ENCODE measurements around the gene MEIOSIN. TPM values are rescaled to one million over a fixed set of nuclear protein-coding genes. Genes with fewer than 3 reads are reported as not detected.
"Not testable (repeated sequence)": the region's sequence is repeated elsewhere in the genome, so short reads cannot be mapped to it uniquely, and the experiment has no call there.

The MEIOSIN gene
- total RNA-seq, 2 donors from 2014 or later: 0.78 to 0.90 TPM

DNA sequence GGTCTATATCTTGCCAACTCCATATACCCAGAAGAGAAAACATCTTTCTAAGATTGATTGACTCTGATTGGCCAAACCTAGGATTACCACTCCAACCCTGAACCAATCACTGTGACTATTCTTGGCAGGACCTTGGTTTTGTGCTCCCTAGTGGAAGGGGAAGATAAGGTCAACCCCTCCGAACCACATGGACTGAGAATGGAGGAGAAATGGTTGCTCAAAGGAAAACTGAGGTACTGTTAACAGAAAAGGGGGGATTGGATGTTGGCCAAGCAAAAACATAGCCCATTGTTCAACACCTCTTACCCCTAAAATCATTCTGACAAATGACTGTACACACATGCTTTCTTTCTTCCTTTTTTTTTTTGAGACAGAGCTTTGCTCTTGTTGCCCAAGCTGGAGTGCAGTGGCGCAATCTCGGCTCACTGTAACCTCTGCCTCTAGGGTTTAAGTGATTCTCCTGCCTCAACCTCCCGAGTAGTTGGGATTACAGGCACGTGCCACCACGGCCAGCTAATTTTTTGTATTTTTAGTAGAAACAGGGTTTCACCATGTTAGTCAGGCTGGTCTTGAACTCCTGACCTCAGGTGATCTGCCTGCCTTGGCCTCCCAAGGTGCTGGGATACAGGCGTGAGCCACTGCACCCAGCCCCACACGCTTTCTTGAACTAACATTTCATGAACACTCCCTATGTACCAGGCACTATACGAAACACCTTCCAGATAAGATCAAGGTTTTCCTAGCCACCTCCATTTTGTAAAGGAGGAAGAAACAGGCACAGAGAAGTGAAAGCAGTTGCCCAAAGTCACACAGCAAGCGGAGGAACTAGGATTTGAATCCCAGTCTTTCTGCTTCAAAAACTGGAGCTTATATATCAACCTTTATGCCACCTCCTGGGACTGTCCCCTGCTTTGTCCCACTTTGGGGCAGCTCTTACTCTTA is 6.5 kb downstream of the MEIOSIN start:
- no peak overlapping the region for H3K4me3 ChIP-seq
- H3K27ac ChIP-seq: no peak overlapping the region
- no peaks in the 10 kb centered on the region for H3K9me3 ChIP-seq
- no peaks in the 10 kb centered on the region for H3K4me1 ChIP-seq
- H3K36me3 ChIP-seq: no peaks in the 10 kb centered on the region
- no peaks in the 10 kb centered on the region for H3K27me3 ChIP-seq
- TF ChIP-seq, protein P1, sequence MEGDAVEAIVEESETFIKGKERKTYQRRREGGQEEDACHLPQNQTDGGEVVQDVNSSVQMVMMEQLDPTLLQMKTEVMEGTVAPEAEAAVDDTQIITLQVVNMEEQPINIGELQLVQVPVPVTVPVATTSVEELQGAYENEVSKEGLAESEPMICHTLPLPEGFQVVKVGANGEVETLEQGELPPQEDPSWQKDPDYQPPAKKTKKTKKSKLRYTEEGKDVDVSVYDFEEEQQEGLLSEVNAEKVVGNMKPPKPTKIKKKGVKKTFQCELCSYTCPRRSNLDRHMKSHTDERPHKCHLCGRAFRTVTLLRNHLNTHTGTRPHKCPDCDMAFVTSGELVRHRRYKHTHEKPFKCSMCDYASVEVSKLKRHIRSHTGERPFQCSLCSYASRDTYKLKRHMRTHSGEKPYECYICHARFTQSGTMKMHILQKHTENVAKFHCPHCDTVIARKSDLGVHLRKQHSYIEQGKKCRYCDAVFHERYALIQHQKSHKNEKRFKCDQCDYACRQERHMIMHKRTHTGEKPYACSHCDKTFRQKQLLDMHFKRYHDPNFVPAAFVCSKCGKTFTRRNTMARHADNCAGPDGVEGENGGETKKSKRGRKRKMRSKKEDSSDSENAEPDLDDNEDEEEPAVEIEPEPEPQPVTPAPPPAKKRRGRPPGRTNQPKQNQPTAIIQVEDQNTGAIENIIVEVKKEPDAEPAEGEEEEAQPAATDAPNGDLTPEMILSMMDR (IDR thresholded peaks at IDR 0.05): no peak
- DNase-seq (ENCODE audit: low spot score): no peak

GRCh38 chr19:45742969-45743368 is 9.7 kb downstream of the MEIOSIN start:
- no peaks in the 10 kb centered on the region for H3K4me1 ChIP-seq
- H3K4me3 ChIP-seq: no peak overlapping the region
- no peaks in the 10 kb centered on the region for H3K27me3 ChIP-seq
- no peak overlapping the region for H3K27ac ChIP-seq
- TF ChIP-seq, protein P1 (IDR thresholded peaks at IDR 0.05): no peak
- no peaks in the 10 kb centered on the region for H3K36me3 ChIP-seq
- no peak for DNase-seq (ENCODE audit: low spot score)
- H3K9me3 ChIP-seq: no peaks in the 10 kb centered on the region

DNA sequence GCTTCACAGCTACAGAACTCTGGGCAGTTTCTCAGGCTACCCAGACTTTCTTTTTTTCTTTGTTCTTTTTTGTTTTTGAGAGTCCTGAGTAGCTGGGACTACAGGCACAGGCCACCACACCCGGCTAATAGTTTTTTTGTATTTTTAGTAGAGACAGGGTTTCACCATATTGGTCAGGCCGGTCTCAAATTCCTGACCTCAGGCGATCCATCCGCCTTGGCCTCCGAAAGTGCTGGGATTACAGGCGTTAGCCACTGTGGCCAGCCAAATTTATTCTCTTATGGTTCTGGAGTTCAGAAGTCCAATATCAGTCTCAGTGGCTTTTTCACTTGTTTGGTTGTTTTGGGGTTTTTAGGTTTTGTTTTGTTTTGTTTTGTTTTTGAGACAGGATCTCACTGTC is 12.4 kb downstream of the MEIOSIN start:
- DNase-seq (ENCODE audit: low spot score): no peak
- H3K27me3 ChIP-seq: no peaks in the 10 kb centered on the region
- TF ChIP-seq, protein P1 (IDR thresholded peaks at IDR 0.05): no peak
- no peaks in the 10 kb centered on the region for H3K4me1 ChIP-seq
- no peak overlapping the region for H3K27ac ChIP-seq
- no peaks in the 10 kb centered on the region for H3K36me3 ChIP-seq
- no peak overlapping the region for H3K4me3 ChIP-seq
- no peaks in the 10 kb centered on the region for H3K9me3 ChIP-seq

- DNase-seq (ENCODE audit: low spot score): no peak
- no peaks in the 10 kb centered on the region for H3K4me1 ChIP-seq
- H3K27ac ChIP-seq: no peak overlapping the region
- TF ChIP-seq, protein P1 (IDR thresholded peaks at IDR 0.05): no peak
- H3K36me3 ChIP-seq: no peaks in the 10 kb centered on the region
- H3K9me3 ChIP-seq: no peaks in the 10 kb centered on the region
- no peaks in the 10 kb centered on the region for H3K27me3 ChIP-seq
- no peak overlapping the region for H3K4me3 ChIP-seq
These were observed 13.6 kb downstream of the MEIOSIN start for GRCh38 chr19:45746866-45747265.

- Histone ChIP-seq H3K4me1 (no peaks in the 10 kb centered on the region), H3K36me3 (no peaks in the 10 kb centered on the region), H3K4me3 (no peak overlapping the region), H3K27ac (no peak overlapping the region), H3K9me3 (no peaks in the 10 kb centered on the region), H3K27me3 (no peaks in the 10 kb centered on the region)
- DNase-seq (ENCODE audit: low spot score): no peak
- TF ChIP-seq, protein P1 (IDR thresholded peaks at IDR 0.05): no peak
These were observed 14.3 kb downstream of the MEIOSIN start for GRCh38 chr19:45747513-45747912.

GRCh38 chr19:45751483-45751882 is 18.2 kb downstream of the MEIOSIN start:
- H3K4me1 ChIP-seq; H3K4me3 ChIP-seq; DNase-seq (ENCODE audit: low spot score); H3K27ac ChIP-seq; H3K9me3 ChIP-seq; H3K27me3 ChIP-seq; H3K36me3 ChIP-seq: not testable (repeated sequence)
